Measurements from ENCODE around the gene SRL. TPM values are rescaled to one million over a fixed set of nuclear protein-coding genes. Genes with fewer than 3 reads are reported as not detected.

Gene SRL
- total and polyA plus RNA-seq, 2 of the 13 experiments (the other 11 are each of a cell fraction or from before 2014, with no cell fraction given), result 0.05 TPM; not detected in 1

DNA sequence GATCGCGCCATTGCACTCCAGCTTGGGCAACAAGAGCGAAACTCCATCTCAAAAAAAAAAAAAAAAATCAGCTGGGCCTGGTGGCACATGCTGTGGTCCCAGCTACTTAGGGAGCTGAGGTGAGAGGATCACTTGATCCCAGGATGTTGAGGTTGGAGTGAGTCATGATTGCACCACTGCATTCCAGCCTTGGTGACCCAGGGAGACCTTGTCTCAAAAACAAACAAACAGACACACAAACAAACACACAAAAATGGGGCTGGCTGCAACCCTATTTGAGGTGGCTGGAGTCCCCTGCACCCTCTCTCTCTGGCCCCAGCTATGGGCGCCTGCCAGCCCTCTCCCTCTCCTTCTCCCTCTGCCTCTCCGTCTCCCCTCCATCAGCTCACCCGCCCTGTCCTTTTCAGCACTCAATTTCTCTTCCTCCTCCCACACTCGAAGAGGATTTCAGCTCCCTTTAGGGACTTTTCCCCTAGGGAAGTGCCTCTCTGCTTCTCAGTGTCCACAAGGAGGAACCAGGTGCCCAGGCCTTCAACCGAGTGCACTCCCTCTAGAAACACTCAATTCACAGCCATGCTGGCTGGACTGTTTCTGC, 48.5 kb upstream of the SRL start (continued):
- TF ChIP-seq CREB1 (IDR thresholded peaks at IDR 0.05) (0 out of 2 replicates have a peak, but pooled peaks have one; percentile 25), CREB1 (CRISPR knock-in tag; IDR thresholded peaks at IDR 0.05) (peak; percentile 14; the same call in 1 of the 2 replicates), KAT2B (IDR thresholded peaks at IDR 0.05; ENCODE audit: borderline replicate concordance, low read depth, low read length) (no peak), MAZ (IDR thresholded peaks at IDR 0.05; ENCODE audit: borderline replicate concordance, low read depth, low read length) (no peak; the same call in 1 of the 2 replicates), MAZ (CRISPR knock-in tag; IDR thresholded peaks at IDR 0.05; ENCODE audit: low read depth) (no peak), ZNF180 (CRISPR knock-in tag; IDR thresholded peaks at IDR 0.05; ENCODE audit: borderline replicate concordance, low read depth) (no peak), ZNF660 (CRISPR knock-in tag; IDR thresholded peaks at IDR 0.05; ENCODE audit: borderline replicate concordance, low read depth) (no peak), ZKSCAN1 (IDR thresholded peaks at IDR 0.05; ENCODE audit: low read length) (no peak), HNRNPH1 (optimal IDR thresholded peaks at IDR 0.05; ENCODE audit: low read depth, low read length) (no peak), ZNF589 (CRISPR knock-in tag; conservative IDR thresholded peaks at IDR 0.05) (no peak), RARG (CRISPR knock-in tag; IDR thresholded peaks at IDR 0.05; ENCODE audit: low read depth) (no peak), ZNF235 (CRISPR knock-in tag; IDR thresholded peaks at IDR 0.05; ENCODE audit: borderline replicate concordance) (no peak), ZNF816 (CRISPR knock-in tag; IDR thresholded peaks at IDR 0.05; ENCODE audit: borderline replicate concordance) (no peak), ZFYVE20 (CRISPR knock-in tag; IDR thresholded peaks at IDR 0.05; ENCODE audit: borderline replicate concordance, low read depth) (no peak), ZNF646 (CRISPR knock-in tag; IDR thresholded peaks at IDR 0.05) (peak; percentile 68; the same call in 1 of the 2 replicates)
- TF ChIP-seq, protein P1, sequence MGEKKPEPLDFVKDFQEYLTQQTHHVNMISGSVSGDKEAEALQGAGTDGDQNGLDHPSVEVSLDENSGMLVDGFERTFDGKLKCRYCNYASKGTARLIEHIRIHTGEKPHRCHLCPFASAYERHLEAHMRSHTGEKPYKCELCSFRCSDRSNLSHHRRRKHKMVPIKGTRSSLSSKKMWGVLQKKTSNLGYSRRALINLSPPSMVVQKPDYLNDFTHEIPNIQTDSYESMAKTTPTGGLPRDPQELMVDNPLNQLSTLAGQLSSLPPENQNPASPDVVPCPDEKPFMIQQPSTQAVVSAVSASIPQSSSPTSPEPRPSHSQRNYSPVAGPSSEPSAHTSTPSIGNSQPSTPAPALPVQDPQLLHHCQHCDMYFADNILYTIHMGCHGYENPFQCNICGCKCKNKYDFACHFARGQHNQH (CRISPR knock-in tag; IDR thresholded peaks at IDR 0.05), result no peak
- TF ChIP-seq, protein P2, sequence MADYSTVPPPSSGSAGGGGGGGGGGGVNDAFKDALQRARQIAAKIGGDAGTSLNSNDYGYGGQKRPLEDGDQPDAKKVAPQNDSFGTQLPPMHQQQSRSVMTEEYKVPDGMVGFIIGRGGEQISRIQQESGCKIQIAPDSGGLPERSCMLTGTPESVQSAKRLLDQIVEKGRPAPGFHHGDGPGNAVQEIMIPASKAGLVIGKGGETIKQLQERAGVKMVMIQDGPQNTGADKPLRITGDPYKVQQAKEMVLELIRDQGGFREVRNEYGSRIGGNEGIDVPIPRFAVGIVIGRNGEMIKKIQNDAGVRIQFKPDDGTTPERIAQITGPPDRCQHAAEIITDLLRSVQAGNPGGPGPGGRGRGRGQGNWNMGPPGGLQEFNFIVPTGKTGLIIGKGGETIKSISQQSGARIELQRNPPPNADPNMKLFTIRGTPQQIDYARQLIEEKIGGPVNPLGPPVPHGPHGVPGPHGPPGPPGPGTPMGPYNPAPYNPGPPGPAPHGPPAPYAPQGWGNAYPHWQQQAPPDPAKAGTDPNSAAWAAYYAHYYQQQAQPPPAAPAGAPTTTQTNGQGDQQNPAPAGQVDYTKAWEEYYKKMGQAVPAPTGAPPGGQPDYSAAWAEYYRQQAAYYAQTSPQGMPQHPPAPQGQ (CRISPR knock-in tag; IDR thresholded peaks at IDR 0.05; ENCODE audit: borderline replicate concordance), result no peak
- TF ChIP-seq, protein P3, sequence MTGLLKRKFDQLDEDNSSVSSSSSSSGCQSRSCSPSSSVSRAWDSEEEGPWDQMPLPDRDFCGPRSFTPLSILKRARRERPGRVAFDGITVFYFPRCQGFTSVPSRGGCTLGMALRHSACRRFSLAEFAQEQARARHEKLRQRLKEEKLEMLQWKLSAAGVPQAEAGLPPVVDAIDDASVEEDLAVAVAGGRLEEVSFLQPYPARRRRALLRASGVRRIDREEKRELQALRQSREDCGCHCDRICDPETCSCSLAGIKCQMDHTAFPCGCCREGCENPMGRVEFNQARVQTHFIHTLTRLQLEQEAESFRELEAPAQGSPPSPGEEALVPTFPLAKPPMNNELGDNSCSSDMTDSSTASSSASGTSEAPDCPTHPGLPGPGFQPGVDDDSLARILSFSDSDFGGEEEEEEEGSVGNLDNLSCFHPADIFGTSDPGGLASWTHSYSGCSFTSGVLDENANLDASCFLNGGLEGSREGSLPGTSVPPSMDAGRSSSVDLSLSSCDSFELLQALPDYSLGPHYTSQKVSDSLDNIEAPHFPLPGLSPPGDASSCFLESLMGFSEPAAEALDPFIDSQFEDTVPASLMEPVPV (CRISPR knock-in tag; IDR thresholded peaks at IDR 0.05), result no peak

Data from HepG2 (cell line).